8988T (cell line): ENCODE results near the gene HOXC4.
"Not testable (repeated sequence)": the region's sequence is repeated elsewhere in the genome, so short reads cannot be mapped to it uniquely, and the experiment has no call there.

Experiments used
- DNase-seq: peaks from one replicate; pipeline ENCODE4 v3.0.0; 2011

HOXC4 gene

DNA sequence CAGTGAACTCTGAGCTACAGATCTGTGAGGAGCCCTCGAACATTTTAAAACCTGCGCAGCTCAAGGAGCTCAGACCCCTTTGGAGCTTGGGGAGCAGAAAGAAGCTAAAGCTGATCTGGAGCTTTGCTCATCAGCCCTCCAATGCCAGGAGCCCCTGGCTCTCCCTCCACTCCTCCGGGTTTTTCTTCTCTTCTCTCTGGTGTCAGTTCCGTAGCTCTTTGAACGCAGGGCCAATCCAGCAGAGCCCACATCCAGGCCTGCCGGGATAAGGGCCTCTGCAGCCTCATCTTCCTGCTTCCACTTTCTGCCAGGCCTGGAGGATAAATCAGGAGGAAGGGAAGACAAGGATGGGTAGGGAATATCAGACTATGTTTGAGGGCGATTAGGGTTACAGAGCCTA lies 6.0 kb downstream of the HOXC4 start:
- no peak for DNase-seq

DNA sequence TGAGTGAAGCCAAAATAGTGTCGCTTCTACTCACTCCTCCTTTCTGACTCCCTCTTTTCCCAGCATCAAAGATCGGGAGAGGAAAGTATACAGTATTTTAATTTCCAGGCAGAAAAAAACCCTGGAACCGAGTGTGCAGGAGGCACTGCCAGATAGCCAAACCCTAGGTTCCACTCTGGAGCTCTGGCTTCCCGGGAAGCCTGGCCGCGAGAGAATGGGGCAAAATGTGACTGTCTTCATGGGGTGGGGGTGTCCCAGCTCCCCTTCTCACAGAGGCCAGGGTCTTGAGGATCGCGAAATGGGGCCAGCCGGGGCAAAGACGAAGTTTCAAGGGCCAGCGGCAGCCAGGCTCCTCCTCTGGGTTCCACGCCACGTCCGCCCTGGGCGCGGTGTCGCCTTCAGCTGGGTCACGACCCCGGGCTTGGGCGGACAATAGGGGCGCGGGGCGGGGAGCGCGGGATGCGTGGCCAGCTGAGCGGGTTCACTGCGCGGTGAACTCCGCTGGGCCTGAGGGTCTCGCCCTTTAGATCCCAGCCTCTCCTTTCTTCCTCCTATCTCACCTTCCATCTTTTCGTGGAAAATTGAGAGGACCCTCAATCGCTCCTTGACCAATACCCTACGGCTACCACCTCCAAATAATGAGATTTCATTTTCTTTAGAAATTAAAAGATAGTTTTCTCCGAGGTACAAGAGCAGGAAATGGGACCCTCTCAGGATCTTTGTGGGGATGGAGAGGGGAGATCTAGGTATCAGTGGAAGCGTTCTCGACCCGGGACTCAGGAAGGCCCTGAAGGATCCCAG lies 6.7 kb downstream of the HOXC4 start:
- no peak for DNase-seq

DNA sequence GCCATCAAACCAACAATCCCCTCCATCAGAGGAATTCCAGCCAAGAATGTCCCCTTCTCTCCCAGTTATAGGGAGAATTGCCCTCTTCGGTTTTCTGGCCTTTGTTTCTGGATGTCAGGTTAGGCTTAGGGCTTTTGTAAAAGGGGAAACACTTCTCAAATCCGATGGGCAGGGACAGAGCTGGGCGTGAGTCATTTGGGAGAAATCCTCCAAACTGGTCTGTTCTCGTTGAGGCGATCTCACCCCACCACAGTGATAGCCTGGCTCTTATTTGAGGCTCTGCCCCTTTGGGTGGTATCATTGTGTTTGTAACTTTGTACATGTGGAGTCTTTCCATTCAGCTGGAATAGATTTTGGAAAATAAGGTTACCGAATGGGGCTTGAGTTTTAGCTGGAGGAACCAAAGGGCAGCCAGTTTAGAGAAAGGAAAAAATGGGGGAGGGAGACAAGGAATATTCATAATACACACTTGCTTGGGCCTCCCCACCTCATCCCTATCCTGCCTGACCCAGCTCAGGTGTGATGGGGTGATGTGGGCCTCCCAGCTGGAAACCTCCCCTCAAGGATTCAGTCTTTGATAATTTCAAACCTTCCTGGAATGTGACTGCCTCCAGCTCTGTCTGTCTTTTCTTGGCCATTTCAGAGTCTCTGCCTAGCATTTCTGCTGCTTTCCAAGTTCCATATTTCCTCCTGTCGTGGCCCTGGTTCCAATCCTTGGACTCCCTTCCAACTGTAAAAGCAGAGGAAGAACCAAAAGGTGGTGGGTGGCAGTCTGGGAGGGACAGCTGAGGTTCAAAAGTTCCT lies 7.5 kb downstream of the HOXC4 start:
- no peak for DNase-seq

DNA sequence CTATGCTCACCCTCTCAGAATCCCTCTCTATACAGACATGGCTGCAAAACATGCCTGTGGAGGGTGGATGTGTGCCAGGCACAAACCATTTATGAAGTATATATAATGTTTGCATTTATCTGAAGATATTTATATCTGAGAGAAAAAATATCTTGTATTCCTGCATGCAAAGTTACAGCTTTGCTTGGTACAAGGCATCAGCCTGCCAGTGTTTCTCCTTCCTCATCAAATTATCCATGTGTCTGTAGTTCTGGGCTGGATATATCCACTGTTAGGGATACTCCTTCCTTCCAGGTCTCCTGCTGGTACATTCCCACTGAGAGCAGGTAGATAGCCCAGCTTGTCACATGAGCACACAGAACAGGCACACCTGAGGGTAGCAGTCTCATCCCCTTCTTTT lies 12.0 kb downstream of the HOXC4 start:
- no peak for DNase-seq

DNA sequence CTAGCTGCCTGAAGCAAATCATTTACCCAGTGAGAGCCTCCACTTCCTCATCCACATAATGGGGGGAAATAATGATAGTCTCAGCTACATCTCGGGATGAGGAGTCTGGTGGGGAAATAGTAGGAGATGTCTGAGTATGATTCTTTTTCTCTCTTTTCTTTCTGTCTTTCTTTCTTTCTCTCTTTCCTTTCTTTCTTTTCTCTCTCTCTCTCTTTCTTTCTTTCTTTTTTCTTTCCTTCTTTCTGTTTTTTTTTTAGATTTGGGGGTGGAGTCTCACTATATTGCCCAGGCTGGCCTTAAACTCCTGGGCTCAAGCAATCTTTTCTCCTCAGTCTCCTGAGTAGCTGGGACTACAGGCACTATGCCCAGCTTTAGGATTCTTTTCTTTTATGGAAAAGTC lies 12.8 kb downstream of the HOXC4 start:
- no peak for DNase-seq

DNA sequence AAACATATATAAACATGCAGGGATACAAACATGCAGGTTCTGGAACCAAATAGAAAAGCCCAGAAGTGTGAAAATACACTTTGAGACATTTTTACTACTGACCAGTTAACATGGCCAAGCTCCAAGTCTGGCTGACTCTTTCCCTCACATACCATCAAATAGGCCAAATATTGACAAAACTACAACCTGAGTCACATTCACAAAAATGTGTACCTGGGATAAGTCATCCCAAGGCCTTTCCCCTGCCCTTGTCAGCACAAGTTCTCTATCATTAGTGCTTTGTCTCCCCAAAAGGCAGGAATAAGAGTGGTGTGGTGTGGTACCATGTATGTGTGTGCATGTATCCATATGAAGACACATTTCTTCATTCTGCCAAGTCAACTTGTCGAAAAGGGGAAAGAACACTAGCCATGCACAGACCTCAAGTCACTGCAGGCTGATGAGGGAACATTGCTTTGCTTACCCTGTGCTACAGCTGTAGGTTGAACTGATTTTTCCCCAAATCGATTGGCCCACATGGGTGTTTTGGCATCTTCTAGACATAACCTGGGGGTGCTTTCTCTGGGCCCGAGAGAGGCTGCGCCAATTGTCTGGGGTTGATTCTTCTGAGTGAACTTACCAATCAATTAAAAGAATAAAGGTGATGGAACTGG lies 14.9 kb downstream of the HOXC4 start:
- no peak for DNase-seq

DNA sequence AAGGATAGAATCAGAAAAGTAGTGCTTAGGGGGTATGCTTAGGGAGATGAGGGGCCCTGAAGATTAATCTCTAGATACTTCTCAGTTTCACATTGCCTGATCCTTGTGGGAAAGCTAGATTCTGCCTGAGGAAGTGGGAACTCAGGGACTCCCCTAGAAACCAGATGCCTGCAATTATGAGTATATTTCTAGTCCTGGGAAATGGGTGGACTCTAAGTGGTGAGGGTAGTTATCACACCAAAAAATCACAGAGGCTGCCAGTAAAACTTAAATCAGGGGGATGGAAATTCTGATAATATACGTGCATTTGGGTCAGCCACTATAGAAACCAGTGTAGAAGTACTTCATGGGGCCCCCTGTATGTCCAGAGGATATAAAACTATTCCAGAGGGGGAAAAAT lies 18.3 kb downstream of the HOXC4 start:
- no peak for DNase-seq

DNA sequence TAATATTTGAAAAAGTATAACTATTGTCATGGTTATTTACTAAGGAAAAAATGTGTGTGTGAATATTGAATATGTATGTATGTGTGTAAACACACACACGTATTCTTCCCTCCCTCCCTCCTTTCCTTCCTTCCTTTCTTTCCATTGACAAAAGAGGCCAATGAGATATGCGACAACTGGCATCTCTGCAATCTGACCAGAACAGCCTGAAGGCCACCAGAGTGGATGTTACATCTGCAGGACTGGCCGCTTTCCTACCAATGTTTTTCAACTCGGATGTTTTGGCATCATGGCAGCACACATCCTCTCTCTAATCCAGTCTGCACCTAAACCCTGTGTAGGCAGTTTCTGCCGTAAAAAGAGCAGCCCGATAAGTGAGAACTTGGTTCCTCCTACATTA lies 20.7 kb downstream of the HOXC4 start:
- DNase-seq: no peak

DNA sequence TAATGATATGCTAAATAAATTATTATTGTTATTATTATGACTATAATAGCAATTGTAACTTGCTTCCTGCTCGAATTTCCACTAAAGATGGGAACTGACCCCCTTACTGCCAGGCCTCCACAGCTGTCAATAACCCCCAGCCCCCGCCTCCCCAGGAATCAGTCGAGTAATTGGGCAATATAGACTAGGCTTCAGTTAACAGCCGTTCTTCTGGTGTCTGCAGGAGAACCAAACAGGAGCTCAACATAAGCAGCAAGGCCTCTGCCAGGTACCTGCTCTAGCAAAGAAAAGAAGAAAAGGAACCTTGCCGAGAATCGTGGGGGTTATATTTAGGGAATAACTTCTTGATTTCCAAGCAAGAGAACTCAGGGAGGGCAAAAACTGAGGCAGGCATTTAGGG lies 21.8 kb downstream of the HOXC4 start:
- no peak for DNase-seq

DNA sequence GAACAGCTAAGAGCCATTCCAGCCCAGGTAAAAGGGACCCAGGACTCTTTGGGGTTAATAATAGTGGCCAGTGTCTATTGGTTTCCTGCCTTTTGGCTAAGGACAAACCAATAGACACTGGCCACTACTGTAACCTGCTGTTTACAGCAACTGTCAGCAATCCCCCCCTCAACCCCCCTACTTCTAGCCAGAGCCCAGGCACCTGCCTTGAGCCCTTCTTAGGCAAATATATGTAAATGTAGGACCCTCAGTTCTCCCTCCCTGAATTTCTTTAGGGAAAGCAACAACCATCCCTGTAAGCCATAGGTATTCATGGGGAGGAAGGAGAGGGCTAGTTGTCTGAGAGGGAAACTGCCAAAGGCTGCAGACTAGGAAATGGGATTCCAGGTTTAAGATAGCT lies 22.3 kb downstream of the HOXC4 start:
- no peak for DNase-seq

DNA sequence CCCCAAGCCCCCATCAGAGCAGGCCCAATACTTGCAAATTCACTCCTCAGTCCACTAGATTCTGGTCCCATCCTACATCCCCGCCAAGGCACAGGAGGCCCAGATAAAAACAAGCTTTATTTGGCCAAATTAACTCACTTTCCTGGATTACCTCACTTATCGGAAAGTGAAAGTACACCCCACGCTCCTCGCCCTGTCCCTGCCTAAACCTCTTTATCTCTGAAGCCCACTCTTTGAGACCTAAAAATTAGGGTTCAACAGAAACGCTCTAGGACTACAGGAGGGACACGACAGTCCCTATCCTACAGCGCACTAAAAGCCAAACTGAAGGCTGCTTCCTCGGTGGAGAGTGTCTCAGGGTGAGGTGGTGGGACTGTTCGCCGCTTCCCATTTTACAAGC lies 24.2 kb downstream of the HOXC4 start:
- DNase-seq: not testable (repeated sequence)

DNA sequence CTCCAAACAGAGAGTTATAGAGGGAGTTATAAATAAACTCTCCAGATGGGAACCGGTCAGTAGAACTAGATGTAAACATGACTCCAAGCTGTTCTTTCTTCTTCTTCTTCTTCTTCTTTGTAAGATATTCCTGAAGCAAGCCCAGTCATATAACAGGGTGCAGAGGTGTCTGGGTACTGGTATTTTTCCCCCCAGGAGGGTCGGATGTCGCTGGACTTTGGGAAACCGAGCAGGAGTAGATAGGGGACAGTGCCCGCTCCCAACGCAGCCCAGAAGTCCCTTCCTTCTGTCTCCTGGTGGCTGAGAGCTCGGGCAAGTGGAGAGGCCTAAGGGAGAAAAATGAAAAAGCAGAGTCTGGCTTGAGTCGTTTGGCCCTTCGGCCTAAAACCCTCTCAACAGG lies 25.5 kb downstream of the HOXC4 start:
- DNase-seq: not testable (repeated sequence)

DNA sequence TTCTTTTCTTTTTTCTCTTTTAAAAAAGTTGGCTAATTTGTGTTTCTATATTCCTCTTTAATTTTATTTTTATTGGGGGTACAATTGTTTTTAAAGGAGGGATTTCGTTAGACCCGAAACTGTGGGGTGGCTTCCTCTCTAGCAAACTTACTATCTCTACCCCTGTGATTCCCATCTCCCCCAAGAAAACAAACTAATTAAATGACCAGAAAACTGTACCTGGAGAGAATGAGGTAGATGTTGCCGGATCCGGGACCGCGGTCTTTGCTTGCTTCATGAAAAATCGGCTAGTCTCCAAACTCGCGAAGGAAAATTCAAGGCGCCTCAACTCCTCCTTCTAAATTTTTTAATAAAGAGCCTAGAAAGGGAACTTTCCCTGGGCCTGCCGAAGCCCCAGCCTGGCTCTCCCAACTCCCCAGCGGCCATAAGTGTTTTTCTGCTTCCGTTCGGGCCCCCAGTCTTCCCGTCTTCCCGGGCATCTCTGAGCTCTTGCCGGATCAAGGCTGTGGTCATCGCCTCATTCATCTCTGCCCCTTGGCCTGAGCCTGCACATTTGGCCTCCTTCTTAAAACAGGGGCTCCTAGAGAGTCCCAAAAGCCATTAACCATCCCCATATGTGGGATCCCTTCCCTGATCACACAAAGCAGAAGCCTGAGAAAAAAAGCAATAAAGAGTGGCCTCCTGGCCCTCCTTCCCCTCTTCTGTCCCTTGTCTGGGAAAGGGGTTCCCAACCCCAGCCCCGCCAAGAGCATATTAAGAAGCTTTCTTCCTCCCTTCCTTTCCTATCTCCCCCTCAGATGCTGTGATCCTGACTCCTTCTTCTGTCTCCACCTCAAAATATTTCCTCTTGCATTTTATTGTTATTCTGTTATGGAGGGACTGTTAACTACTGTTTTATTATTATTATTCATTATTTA lies 26.6 kb downstream of the HOXC4 start:
- not testable (repeated sequence) for DNase-seq

DNA sequence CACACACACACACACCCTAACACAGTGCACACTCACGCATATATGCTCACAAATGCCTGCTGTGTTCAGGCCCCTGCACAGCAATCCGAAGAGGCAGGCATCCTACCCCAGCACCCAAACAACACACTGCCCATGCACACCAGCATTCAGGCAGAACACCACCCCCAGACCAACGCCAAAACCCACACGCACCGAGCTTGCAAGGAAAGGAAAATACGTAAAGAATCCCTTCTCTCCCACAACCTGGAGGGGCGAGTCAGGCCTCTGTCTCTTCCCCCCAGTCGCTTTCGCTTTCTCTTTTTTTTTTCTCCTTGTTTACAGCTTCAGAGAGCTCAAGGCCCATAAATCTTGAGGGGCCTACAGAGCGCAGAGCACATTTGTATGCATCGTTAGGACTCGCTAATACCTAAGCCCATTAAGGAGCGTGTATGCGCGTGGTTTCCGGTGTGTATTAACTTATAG lies 27.4 kb downstream of the HOXC4 start:
- DNase-seq: not testable (repeated sequence)

DNA sequence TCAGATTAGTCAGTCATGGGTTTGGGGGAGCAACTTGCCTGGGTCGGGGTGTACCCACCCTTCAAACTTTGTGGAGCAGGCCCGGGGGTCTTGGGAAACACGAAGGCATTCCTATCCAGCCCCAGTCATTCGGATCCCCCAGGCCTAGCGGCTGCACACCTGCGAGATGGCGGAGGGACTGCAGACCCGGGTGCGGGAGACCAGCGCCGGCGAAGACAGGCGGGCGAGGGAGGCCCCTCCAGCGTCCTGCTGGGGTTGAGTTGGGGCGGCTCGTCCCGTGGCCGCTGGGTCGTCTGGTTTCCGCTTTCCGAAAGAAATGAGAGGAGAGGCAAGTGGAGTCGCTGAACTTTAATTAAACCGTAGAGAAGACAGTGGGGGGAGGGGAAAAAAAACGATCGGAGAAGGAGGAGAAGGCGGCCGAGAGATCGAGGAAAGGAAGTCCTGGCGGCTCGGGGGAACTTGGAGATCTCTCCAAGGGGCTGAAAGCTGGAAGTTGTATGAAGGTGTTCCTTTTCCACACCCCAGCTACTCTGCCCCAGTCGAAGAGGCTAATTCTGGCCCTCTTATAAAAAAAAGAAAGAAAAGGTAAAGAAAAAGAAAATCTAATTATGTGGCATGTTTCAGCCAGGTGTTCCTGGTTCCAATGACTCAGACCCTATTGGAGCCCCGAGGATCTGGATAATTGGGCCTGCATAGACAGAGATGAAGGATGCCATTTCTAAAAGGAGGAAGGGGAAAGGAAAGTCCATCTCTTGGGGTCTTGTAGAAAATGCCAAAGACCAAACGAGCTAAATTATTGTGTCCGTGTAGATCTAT lies 28.2 kb downstream of the HOXC4 start:
- not testable (repeated sequence) for DNase-seq

DNA sequence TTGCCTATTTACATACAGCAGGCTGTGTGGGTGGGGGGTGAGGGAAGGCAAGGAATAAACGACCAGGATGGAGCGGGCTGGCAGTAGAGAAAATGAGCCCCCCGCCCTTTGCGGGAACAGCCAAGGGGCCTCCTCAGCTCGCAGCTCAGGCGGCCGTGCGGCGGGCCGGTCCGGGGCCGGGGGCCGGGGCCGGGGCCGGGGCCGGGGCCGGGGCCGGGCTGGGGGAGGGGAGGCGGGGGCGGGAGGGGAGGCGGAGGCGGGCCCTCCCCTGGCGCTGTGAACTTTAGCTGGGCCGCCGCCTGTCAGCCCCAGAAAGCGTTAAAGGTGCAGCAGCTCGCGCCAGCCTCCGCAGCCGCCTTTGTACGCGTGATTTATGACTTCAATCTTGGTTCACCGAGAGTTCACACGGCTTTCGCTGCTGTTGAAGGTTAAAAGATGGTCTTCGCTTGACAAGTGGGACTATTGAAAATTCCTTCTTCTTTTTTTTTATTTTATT lies 28.8 kb downstream of the HOXC4 start:
- no peak for DNase-seq

DNA sequence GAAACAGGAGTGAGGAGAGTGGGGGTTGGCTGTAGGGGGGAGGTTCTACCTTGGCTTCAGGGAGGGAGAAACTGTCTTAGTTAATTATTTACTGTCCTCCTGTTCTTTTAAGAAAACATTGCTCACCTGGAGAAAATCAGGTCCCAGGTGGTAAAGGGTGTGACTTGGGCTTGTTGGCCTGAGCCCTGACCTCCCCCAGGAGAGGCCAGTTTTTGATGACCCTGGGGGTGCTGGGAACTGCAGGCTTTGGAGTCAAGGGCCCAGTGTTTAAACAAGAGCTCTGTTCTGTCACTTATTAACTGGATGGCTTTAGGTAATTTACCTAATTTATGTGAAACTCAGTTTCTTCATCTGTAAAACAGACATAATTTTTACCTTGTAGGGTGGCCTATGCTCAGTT lies 34.4 kb downstream of the HOXC4 start:
- DNase-seq: not testable (repeated sequence)

DNA sequence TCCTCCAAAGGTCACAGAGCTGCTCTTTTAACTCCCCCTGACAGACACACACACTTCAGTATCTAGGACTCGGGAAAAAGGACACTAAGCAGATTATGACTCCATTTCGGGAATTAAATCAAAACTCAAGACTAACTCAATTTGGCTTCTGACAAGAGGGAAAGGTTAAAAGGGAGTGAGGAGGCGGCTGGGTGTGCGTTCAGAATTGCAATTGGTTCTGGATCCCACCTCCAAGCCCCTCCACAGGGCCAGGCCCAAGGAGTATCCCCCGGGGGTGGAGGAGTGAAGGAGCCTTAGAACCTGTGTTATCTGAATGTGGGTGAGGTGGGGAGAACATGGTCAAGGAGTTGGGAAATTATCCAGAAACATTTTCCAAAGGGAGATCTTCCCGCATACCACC lies 35.8 kb downstream of the HOXC4 start:
- not testable (repeated sequence) for DNase-seq

DNA sequence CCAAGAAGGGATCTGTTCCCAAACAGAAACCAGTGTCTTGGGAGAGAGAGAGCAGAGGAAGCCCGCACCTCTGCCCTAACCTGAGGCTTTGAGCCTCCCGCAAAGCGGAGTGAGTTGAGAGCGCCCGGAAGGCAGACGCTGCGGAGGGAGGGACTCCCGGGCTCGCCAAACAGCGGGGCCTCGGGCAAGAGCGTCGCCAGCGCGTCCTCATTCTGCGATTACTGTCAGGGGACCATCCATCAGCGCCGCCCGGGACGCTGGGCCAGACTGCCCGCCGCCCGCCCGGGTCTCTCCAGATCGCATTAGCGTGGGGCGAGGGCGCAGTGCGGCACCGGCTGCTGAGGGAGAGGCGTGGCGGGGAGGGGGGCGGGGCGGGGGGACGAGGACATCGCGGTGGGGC lies 36.7 kb downstream of the HOXC4 start:
- DNase-seq: not testable (repeated sequence)

DNA sequence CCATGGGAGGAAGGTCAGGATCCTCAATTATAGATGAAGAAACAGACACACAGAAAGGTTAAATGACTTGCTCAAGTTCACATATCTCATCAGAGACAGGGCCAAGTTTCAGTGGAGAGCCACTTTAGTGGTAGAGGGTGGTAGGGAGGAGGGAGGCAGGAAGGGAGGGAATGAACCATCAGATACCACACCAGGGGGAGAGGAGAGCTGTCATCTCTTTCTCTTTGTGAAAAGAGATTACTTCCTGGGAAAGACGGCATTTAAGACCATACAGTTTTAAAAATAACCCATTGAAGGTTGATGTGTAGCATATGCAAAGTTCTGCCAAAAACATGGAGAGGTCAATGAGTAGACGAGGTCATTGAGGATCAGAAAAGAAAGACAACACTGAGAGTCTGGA lies 39.3 kb downstream of the HOXC4 start:
- not testable (repeated sequence) for DNase-seq

DNA sequence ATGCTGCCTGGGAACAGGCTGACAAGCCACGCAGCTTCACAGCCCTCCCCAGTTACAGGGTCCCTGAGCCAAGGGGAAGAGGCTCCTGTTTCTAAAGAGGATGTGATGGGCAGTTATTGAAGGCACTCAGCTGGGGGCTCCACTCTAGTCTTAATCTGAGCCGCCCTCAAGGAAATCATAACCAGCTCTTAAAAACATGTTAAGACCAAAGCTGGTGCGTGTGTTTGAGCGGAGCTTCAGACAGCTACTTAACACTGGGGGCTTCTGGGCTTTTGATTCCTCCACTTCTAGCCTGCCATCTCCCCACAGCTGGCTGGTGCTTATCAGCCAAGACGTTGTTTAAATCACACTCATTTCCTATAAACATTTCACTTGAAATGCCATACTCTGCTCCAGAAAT lies 42.3 kb downstream of the HOXC4 start:
- DNase-seq: not testable (repeated sequence)
